HEK293 (cell line): ENCODE measurements around the gene FAM171A2.

Source experiments
- CTCF ChIA-PET: fragments of 350-600 bp; formaldehyde crosslinking; extraction: SDS; loops from one replicate; lab custom pipeline; 2021; ENCODE audit warnings: antibody characterized with exemption; lab: Yijun Ruan, JAX
- POLR2A ChIA-PET: fragments of 300-600 bp; formaldehyde crosslinking; extraction: SDS; loops from one replicate; lab custom pipeline; 2020; ENCODE audit warnings: antibody characterized with exemption, inconsistent platforms; lab: Yijun Ruan, JAX
- H3K27ac ChIP-seq: fragments of 200-500 bp; sonication (Bioruptor generic); 2 replicates; pipeline ENCODE4 v1.5.1; 2014; ENCODE audit warnings: low read depth, low read length, control low read depth, inconsistent platforms; ENCODE audit errors: extremely low read depth
- H3K36me3 ChIP-seq, 2 experiments: fragments of 200-500 bp in 1 of 2; sonication (Bioruptor generic) in 1 of 2; 1 replicate in 1 of 2; 2 replicates in 1 of 2; pipeline ENCODE4 v1.5.1; 2014 to 2017; ENCODE audit warnings: inconsistent platforms in 2 of 2, low read length in 2 of 2; ENCODE audit not compliant: control insufficient read depth in 2 of 2, insufficient read depth in 1 of 2
- H3K4me1 ChIP-seq: fragments of 200-500 bp; sonication (Bioruptor generic); 2 replicates; pipeline ENCODE4 v1.5.1; 2014; ENCODE audit warnings: mild to moderate bottlenecking, low read length, inconsistent platforms; ENCODE audit not compliant: control insufficient read depth, insufficient read depth
- H3K4me3 ChIP-seq: 2 replicates; pipeline ENCODE4 v1.5.1; 2011; ENCODE audit warnings: low read depth, mild to moderate bottlenecking, control low read depth, low read length, moderate library complexity
- H3K9me3 ChIP-seq: fragments of 200-500 bp; sonication (Bioruptor generic); 2 replicates; pipeline ENCODE4 v1.5.1; 2014; ENCODE audit warnings: low read depth, low read length, inconsistent platforms; ENCODE audit not compliant: control insufficient read depth, insufficient read depth
- EGR2 ChIP-seq: fragments of 450-650 bp; formaldehyde crosslinking; IDR thresholded peaks from 2 replicates; pipeline ENCODE4 v1.5.1; 2016; ENCODE audit warnings: low read depth, missing biosample characterization, missing genetic modification characterization
- PRDM1 ChIP-seq: fragments of 450-650 bp; formaldehyde crosslinking; IDR thresholded peaks from 2 replicates; pipeline ENCODE4; 2016; ENCODE audit warnings: missing biosample characterization, missing genetic modification characterization
- SALL2 ChIP-seq: fragments of 450-650 bp; formaldehyde crosslinking; IDR thresholded peaks from 2 replicates; pipeline ENCODE4 v1.5.0; 2017; ENCODE audit warnings: missing biosample characterization, mild to moderate bottlenecking, missing genetic modification characterization, borderline replicate concordance
- TRIM28 ChIP-seq: IDR thresholded peaks from 2 replicates; pipeline ENCODE4 v1.6.1; 2011; ENCODE audit warnings: low read length, control low read depth, borderline replicate concordance
- ZBTB48 ChIP-seq: fragments of 450-650 bp; formaldehyde crosslinking; IDR thresholded peaks from 2 replicates; pipeline ENCODE4 v1.5.1; 2016; ENCODE audit warnings: missing biosample characterization, missing genetic modification characterization
- ZFHX2 ChIP-seq: fragments of 450-650 bp; formaldehyde crosslinking; conservative IDR thresholded peaks from 2 replicates; pipeline ENCODE4 v1.5.1; 2016; ENCODE audit warnings: missing biosample characterization, missing genetic modification characterization
- ZNF10 ChIP-seq: fragments of 450-650 bp; formaldehyde crosslinking; IDR thresholded peaks from 2 replicates; pipeline ENCODE4 v1.5.1; 2017; ENCODE audit warnings: missing biosample characterization, missing genetic modification characterization
- ZNF112 ChIP-seq: fragments of 450-650 bp; formaldehyde crosslinking; IDR thresholded peaks from 2 replicates; pipeline ENCODE4 v1.5.0; 2017; ENCODE audit warnings: missing biosample characterization, missing genetic modification characterization
- ZNF140 ChIP-seq: fragments of 450-650 bp; formaldehyde crosslinking; IDR thresholded peaks from 2 replicates; pipeline ENCODE4 v1.5.1; 2016; ENCODE audit warnings: missing biosample characterization, missing genetic modification characterization
- ZNF16 ChIP-seq: fragments of 450-650 bp; formaldehyde crosslinking; IDR thresholded peaks from 2 replicates; pipeline ENCODE4 v1.5.1; 2016; ENCODE audit warnings: low read depth, missing biosample characterization, missing genetic modification characterization
- ZNF341 ChIP-seq: fragments of 450-650 bp; formaldehyde crosslinking; IDR thresholded peaks from 2 replicates; pipeline ENCODE4; 2016; ENCODE audit warnings: low read depth, missing biosample characterization, missing genetic modification characterization
- ZNF350 ChIP-seq: fragments of 450-650 bp; formaldehyde crosslinking; IDR thresholded peaks from 2 replicates; pipeline ENCODE4 v1.5.0; 2017; ENCODE audit warnings: missing biosample characterization, mild to moderate bottlenecking, missing genetic modification characterization
- ZNF37A ChIP-seq: fragments of 450-650 bp; IDR thresholded peaks from 2 replicates; pipeline ENCODE4 v1.5.1; 2018; ENCODE audit warnings: missing biosample characterization, missing genetic modification characterization
- ZNF544 ChIP-seq: fragments of 450-650 bp; formaldehyde crosslinking; IDR thresholded peaks from 2 replicates; pipeline ENCODE4 v1.5.0; 2017; ENCODE audit warnings: missing biosample characterization, missing genetic modification characterization
- ZNF792 ChIP-seq: fragments of 450-650 bp; formaldehyde crosslinking; IDR thresholded peaks from 2 replicates; pipeline ENCODE4 v1.5.1; 2016; ENCODE audit warnings: missing biosample characterization, missing genetic modification characterization
- TF ChIP-seq, protein P1 (sequence below): fragments of 450-650 bp; formaldehyde crosslinking; IDR thresholded peaks from 2 replicates; pipeline ENCODE4 v1.5.1; 2016; ENCODE audit warnings: missing biosample characterization, missing genetic modification characterization
- TF ChIP-seq, protein P2 (sequence below): fragments of 450-650 bp; formaldehyde crosslinking; IDR thresholded peaks from 2 replicates; pipeline ENCODE4 v1.5.1; 2017; ENCODE audit warnings: missing biosample characterization, missing genetic modification characterization
- TF ChIP-seq, protein P3 (sequence below): fragments of 450-650 bp; formaldehyde crosslinking; IDR thresholded peaks from 2 replicates; pipeline ENCODE4 v1.5.1; 2016; ENCODE audit warnings: missing biosample characterization, missing genetic modification characterization, borderline replicate concordance
- TF ChIP-seq, protein P4 (sequence below): fragments of 450-650 bp; formaldehyde crosslinking; IDR thresholded peaks from 2 replicates; pipeline ENCODE4 v1.5.1; 2016; ENCODE audit warnings: missing biosample characterization, missing genetic modification characterization
- TF ChIP-seq, protein P5 (sequence below): sonication (generic); formaldehyde crosslinking; IDR thresholded peaks from 2 replicates; pipeline ENCODE4 v1.8.1; 2022; ENCODE audit warnings: mild to moderate bottlenecking, moderate library complexity, missing genetic modification reagents

The FAM171A2 gene

DNA sequence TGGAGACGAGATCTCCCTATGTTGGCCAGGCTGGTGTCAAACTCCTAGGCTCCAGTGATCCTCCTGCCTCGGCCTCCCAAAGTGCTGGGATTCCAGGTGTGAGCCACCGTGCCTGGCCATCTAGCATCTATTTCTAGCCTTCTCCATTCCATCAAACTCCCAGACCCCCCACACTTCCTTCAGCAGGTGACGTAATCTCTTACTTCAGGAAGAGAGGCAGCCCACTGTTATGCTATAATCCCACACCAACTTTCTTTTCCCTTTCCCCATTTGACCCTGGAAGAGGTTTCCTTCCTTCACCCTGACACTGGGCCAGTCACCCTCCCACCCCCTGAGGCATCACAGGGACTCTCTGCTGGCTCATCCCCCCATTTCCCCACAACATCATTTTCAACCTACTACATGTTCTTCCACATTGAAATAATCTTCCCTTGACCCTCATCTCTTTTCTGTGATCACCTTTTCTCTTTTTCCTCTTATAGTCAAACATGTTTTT lies 18.2 kb upstream of the FAM171A2 start (continued):
- TF ChIP-seq, protein P1, sequence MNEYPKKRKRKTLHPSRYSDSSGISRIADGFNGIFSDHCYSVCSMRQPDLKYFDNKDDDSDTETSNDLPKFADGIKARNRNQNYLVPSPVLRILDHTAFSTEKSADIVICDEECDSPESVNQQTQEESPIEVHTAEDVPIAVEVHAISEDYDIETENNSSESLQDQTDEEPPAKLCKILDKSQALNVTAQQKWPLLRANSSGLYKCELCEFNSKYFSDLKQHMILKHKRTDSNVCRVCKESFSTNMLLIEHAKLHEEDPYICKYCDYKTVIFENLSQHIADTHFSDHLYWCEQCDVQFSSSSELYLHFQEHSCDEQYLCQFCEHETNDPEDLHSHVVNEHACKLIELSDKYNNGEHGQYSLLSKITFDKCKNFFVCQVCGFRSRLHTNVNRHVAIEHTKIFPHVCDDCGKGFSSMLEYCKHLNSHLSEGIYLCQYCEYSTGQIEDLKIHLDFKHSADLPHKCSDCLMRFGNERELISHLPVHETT (tag by site-specific recombination), result no peak
- no peak for TF ChIP-seq ZBTB48 (tag by site-specific recombination)
- TF ChIP-seq EGR2 (tag by site-specific recombination), result peak; percentile 33; the same call in 1 of the 2 replicates
- peak; percentile 70; the same call in 1 of the 2 replicates for TF ChIP-seq ZNF10 (tag by site-specific recombination)
- no peak for TF ChIP-seq ZNF350 (tag by site-specific recombination)
- no peak for TF ChIP-seq TRIM28
- TF ChIP-seq, protein P2, sequence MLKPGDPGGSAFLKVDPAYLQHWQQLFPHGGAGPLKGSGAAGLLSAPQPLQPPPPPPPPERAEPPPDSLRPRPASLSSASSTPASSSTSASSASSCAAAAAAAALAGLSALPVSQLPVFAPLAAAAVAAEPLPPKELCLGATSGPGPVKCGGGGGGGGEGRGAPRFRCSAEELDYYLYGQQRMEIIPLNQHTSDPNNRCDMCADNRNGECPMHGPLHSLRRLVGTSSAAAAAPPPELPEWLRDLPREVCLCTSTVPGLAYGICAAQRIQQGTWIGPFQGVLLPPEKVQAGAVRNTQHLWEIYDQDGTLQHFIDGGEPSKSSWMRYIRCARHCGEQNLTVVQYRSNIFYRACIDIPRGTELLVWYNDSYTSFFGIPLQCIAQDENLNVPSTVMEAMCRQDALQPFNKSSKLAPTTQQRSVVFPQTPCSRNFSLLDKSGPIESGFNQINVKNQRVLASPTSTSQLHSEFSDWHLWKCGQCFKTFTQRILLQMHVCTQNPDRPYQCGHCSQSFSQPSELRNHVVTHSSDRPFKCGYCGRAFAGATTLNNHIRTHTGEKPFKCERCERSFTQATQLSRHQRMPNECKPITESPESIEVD (tag by site-specific recombination), result no peak
- peak; percentile 39; the same call in 1 of the 2 replicates for TF ChIP-seq ZFHX2 (tag by site-specific recombination)
- no peak for TF ChIP-seq ZNF112 (tag by site-specific recombination)
- no peak for TF ChIP-seq ZNF792
- no peak for TF ChIP-seq ZNF341 (tag by site-specific recombination)
- peak; percentile 79 for TF ChIP-seq PRDM1 (tag by site-specific recombination)

DNA sequence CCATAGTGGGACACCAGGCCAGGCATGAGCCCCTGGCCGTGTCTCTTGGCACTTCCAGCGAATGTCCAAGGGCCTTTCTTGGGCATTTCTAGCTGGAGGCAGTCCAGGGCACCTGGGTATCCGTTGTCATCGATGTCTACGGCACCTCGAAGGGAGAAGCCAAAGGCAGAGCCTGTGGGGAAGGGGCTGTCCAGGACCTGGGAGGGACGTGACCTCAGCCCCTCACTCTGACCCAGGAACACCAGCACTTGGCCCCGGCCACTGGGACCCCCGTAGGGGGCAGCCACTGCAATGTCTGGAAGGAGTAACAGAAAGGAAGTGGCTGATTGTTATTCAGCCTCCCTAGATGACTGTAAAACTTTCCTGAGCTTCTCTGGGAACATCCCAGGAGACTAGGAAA lies 17.1 kb upstream of the FAM171A2 start:
- Histone ChIP-seq H3K4me1 (peaks cover 2% of the 10 kb centered on the region; the same call in 1 of the 2 replicates), H3K36me3 (no peaks in the 10 kb centered on the region), H3K4me3 (no peak overlapping the region), H3K9me3 (no peaks in the 10 kb centered on the region), H3K27ac (no peak overlapping the region)
- ChIA-PET CTCF (interaction anchor here (0.6 to 1.1 kb wide), 3 partner anchors 9 to 18 kb away, joined by 3 to 4 read pairs (median 4); no protein-coding TSS in a partner anchor), POLR2A (interaction anchor here (0.8 to 1.2 kb wide), 2 partner anchors 10 to 22 kb away, joined by 3 to 4 read pairs; no protein-coding TSS in a partner anchor)
- TF ChIP-seq PRDM1 (tag by site-specific recombination) (no peak), ZNF544 (tag by site-specific recombination) (no peak), ZNF16 (tag by site-specific recombination) (no peak), SALL2 (tag by site-specific recombination) (no peak), ZNF140 (tag by site-specific recombination) (no peak), ZNF37A (tag by site-specific recombination) (no peak)
- TF ChIP-seq, protein P3, sequence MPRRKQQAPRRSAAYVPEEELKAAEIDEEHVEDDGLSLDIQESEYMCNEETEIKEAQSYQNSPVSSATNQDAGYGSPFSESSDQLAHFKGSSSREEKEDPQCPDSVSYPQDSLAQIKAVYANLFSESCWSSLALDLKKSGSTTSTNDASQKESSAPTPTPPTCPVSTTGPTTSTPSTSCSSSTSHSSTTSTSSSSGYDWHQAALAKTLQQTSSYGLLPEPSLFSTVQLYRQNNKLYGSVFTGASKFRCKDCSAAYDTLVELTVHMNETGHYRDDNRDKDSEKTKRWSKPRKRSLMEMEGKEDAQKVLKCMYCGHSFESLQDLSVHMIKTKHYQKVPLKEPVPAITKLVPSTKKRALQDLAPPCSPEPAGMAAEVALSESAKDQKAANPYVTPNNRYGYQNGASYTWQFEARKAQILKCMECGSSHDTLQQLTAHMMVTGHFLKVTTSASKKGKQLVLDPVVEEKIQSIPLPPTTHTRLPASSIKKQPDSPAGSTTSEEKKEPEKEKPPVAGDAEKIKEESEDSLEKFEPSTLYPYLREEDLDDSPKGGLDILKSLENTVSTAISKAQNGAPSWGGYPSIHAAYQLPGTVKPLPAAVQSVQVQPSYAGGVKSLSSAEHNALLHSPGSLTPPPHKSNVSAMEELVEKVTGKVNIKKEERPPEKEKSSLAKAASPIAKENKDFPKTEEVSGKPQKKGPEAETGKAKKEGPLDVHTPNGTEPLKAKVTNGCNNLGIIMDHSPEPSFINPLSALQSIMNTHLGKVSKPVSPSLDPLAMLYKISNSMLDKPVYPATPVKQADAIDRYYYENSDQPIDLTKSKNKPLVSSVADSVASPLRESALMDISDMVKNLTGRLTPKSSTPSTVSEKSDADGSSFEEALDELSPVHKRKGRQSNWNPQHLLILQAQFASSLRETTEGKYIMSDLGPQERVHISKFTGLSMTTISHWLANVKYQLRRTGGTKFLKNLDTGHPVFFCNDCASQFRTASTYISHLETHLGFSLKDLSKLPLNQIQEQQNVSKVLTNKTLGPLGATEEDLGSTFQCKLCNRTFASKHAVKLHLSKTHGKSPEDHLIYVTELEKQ, result no peak
- TF ChIP-seq, protein P4, sequence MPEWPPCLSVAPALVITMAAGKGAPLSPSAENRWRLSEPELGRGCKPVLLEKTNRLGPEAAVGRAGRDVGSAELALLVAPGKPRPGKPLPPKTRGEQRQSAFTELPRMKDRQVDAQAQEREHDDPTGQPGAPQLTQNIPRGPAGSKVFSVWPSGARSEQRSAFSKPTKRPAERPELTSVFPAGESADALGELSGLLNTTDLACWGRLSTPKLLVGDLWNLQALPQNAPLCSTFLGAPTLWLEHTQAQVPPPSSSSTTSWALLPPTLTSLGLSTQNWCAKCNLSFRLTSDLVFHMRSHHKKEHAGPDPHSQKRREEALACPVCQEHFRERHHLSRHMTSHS (tag by site-specific recombination), result no peak
- TF ChIP-seq, protein P5, sequence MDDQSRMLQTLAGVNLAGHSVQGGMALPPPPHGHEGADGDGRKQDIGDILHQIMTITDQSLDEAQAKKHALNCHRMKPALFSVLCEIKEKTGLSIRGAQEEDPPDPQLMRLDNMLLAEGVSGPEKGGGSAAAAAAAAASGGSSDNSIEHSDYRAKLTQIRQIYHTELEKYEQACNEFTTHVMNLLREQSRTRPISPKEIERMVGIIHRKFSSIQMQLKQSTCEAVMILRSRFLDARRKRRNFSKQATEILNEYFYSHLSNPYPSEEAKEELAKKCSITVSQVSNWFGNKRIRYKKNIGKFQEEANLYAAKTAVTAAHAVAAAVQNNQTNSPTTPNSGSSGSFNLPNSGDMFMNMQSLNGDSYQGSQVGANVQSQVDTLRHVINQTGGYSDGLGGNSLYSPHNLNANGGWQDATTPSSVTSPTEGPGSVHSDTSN (CRISPR knock-in tag), result no peak
- TF ChIP-seq, protein P2 (tag by site-specific recombination), result no peak
